ENCODE results near the gene CHRNA1. TPM values are rescaled to one million over a fixed set of nuclear protein-coding genes. Genes with fewer than 3 reads are reported as not detected.

Gene CHRNA1
- total RNA-seq, 4 donors from 2014 or later: 2.6 to 7.4 (median 3.0) TPM; not detected in 1

DNA sequence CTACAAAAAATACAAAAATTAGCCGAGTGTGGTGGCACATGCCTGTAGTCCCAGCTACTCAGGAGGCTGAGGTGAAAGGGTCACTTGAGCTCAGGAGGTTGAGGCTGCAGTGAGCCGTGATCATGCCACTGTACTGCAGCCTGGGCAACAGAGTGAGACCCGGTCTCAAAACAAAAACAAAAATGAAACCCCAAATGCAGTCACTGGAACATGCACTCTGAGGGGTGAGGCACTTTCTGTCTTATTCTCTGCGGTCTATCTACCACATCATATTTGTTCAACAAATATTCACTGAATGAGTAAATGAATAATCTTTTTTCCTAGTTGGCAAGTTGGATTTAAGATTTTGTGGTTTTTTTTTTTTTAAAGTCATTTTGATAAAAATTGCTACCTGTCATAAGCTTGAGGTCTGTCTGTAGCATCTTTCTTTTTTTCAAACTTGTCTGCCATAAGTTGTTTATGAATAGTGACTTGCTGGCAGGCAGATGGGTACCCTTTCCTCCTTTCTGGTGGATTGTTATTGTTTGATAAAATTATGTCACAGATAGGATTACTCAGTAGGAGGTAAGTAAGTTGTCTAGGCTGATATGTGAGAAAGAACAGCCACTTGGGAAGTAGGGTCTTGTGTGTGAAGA, 11.8 kb downstream of the CHRNA1 start:
- Histone ChIP-seq H3K4me1 (no peaks in the 10 kb centered on the region), H3K27ac (no peak overlapping the region), H3K36me3 (no peaks in the 10 kb centered on the region), H3K4me3 (no peak overlapping the region), H3K27me3 (no peaks in the 10 kb centered on the region), H3K9me3 (no peaks in the 10 kb centered on the region)
- in situ Hi-C loops (cut with MboI; ENCODE audit: low pct_ligation_motif_present in 1 of 4, low pct_unique_long_range_greater_than_20kb in 1 of 4, low sequenced_read_pairs in 3 of 4): no loop called here
- intact Hi-C loops (cut with DNase I; ENCODE audit: low total_unique reads): no loop called here
- WGBS, 2 donors (ENCODE audit: low coverage in 1 of 2): 50 to 69% methylated on average over 3 to 4 of the region's 4 CpGs
- no peak for TF ChIP-seq EP300 (IDR thresholded peaks at IDR 0.05; ENCODE audit: low read depth)
- TF ChIP-seq POLR2A (IDR thresholded peaks at IDR 0.05): no peak
- TF ChIP-seq, protein P1, sequence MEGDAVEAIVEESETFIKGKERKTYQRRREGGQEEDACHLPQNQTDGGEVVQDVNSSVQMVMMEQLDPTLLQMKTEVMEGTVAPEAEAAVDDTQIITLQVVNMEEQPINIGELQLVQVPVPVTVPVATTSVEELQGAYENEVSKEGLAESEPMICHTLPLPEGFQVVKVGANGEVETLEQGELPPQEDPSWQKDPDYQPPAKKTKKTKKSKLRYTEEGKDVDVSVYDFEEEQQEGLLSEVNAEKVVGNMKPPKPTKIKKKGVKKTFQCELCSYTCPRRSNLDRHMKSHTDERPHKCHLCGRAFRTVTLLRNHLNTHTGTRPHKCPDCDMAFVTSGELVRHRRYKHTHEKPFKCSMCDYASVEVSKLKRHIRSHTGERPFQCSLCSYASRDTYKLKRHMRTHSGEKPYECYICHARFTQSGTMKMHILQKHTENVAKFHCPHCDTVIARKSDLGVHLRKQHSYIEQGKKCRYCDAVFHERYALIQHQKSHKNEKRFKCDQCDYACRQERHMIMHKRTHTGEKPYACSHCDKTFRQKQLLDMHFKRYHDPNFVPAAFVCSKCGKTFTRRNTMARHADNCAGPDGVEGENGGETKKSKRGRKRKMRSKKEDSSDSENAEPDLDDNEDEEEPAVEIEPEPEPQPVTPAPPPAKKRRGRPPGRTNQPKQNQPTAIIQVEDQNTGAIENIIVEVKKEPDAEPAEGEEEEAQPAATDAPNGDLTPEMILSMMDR (IDR thresholded peaks at IDR 0.05): no peak
- no peak for TF ChIP-seq POLR2AphosphoS5 (IDR thresholded peaks at IDR 0.05)
- DNase-seq: no peak

DNA sequence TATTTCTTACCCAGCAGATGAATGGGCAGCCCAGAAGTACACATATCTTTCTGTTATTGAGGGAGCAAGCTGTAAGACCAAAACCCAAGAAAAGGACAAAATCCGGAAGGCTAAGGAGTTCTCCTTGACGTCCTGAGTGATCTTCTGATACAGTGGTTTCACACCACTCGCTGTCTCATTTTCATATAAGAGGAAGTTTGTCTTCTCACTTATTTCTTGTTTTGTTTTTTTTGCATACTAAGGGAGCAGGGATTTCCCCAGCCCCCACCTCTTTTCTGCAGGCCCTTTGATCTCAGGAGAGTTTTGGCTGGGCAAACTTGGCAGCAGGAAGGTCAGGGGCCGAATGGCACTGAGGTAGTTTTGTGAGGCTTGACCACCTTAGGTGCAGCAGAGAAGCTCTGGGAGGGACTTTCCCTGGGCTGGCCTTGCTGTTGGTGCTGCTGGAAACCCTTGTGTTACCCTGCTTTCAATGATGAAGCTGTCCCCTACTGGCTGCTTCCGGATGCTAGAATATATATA, 13.3 kb downstream of the CHRNA1 start:
- Histone ChIP-seq H3K27ac (no peak overlapping the region), H3K36me3 (no peaks in the 10 kb centered on the region), H3K9me3 (no peaks in the 10 kb centered on the region), H3K4me3 (no peak overlapping the region), H3K4me1 (no peaks in the 10 kb centered on the region), H3K27me3 (no peaks in the 10 kb centered on the region)
- DNase-seq: no peak
- intact Hi-C loops (cut with DNase I; ENCODE audit: low total_unique reads): no loop called here
- no peak for TF ChIP-seq POLR2AphosphoS5 (IDR thresholded peaks at IDR 0.05)
- TF ChIP-seq, protein P1 (IDR thresholded peaks at IDR 0.05): no peak
- no peak for TF ChIP-seq EP300 (IDR thresholded peaks at IDR 0.05; ENCODE audit: low read depth)
- no peak for TF ChIP-seq POLR2A (IDR thresholded peaks at IDR 0.05)
- in situ Hi-C loops (cut with MboI; ENCODE audit: low pct_ligation_motif_present in 1 of 4, low pct_unique_long_range_greater_than_20kb in 1 of 4, low sequenced_read_pairs in 3 of 4): no loop called here
- 46 to 64% methylated on average over 2 to 5 of the region's 5 CpGs for WGBS, 2 donors (ENCODE audit: low coverage in 1 of 2)

DNA sequence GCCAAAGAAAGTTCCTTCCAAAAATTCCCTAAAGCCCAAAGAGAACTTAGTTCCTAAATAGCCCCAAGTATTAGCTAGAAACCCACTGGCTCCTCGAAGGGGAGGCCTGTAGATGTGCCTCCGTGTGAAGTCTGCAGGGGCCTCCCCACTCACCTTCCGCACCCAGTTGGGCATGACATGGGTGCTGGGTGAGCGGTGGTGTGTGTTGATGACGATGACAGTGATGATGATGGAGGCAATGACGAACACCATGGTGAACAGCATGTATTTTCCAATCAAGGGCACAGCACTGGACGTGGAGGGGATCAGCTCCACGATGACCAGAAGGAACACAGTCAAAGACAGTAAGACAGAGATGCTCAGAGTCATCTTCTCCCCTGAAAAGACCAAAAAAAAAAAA, 14.5 kb downstream of the CHRNA1 start:
- no peak overlapping the region for H3K27ac ChIP-seq
- no peaks in the 10 kb centered on the region for H3K9me3 ChIP-seq
- 75 to 100% methylated on average over 2 to 8 of the region's 8 CpGs for WGBS, 2 donors (ENCODE audit: low coverage in 1 of 2)
- intact Hi-C loops (cut with DNase I; ENCODE audit: low total_unique reads) (no loop called here), in situ Hi-C loops (cut with MboI; ENCODE audit: low pct_ligation_motif_present in 1 of 4, low pct_unique_long_range_greater_than_20kb in 1 of 4, low sequenced_read_pairs in 3 of 4) (no loop called here)
- H3K36me3 ChIP-seq: no peaks in the 10 kb centered on the region
- H3K4me3 ChIP-seq: no peak overlapping the region
- no peak for DNase-seq
- H3K27me3 ChIP-seq: no peaks in the 10 kb centered on the region
- H3K4me1 ChIP-seq: no peaks in the 10 kb centered on the region
- TF ChIP-seq POLR2A (IDR thresholded peaks at IDR 0.05) (no peak), EP300 (IDR thresholded peaks at IDR 0.05; ENCODE audit: low read depth) (no peak)

DNA sequence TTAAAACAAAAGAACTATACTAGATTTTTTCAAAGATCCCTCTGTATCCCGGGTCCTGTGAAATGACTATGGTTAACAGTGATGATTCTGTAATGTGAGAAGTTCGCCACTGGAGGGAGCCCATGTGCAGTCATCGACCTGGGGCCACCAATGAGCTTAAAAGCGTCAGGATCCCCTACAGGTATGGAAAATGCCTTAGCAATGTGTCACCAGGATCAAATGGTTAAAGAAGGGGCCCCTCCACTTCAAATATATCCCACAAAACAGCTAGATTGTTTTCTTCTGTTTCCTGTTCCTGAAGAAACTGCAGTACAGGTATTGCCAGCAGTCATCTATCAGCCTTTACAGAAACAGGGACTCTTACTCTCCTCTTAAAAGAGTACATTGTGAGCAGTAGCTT, 15.3 kb downstream of the CHRNA1 start:
- in situ Hi-C loops (cut with MboI; ENCODE audit: low pct_ligation_motif_present in 1 of 4, low pct_unique_long_range_greater_than_20kb in 1 of 4, low sequenced_read_pairs in 3 of 4): no loop called here
- Histone ChIP-seq H3K4me3 (no peak overlapping the region), H3K4me1 (no peaks in the 10 kb centered on the region), H3K9me3 (no peaks in the 10 kb centered on the region), H3K36me3 (no peaks in the 10 kb centered on the region), H3K27ac (no peak overlapping the region), H3K27me3 (no peaks in the 10 kb centered on the region)
- TF ChIP-seq EP300 (IDR thresholded peaks at IDR 0.05; ENCODE audit: low read depth): no peak
- TF ChIP-seq, protein P1 (IDR thresholded peaks at IDR 0.05): peak; percentile 60 to 81 (median 76)
- DNase-seq: peak; percentile 74
- intact Hi-C loops (cut with DNase I; ENCODE audit: low total_unique reads): no loop called here
- 0% methylated on average over 3 to 4 of the region's 4 CpGs for WGBS, 2 donors (ENCODE audit: low coverage in 1 of 2)

DNA sequence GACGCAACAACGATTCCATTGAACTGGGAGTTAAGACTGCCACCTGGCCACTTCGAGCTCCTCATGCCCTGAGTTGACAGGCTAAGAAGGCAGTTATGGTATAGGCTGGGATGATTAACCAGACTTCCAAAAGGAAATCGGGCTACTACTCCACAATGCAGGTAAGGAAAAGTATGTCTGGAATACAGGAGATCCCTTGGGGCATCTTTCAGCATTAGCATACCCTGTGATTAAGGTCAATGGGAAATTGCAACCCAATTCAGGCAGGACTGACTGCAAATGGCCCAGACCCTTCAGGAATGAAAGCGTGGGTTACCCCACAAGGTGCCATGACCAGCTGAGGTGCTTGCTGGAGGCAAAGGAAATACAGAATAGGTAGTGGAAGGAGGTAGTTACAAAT, 19.1 kb downstream of the CHRNA1 start:
- Histone ChIP-seq H3K9me3 (no peaks in the 10 kb centered on the region), H3K27me3 (no peaks in the 10 kb centered on the region), H3K4me1 (no peaks in the 10 kb centered on the region), H3K36me3 (no peaks in the 10 kb centered on the region), H3K4me3 (no peak overlapping the region), H3K27ac (no peak overlapping the region)
- intact Hi-C loops (cut with DNase I; ENCODE audit: low total_unique reads): no loop called here
- WGBS, 2 donors (ENCODE audit: low coverage in 1 of 2): 93 to 100% methylated on average over 2 to 5 of the region's 5 CpGs
- DNase-seq: no peak
- TF ChIP-seq POLR2A (IDR thresholded peaks at IDR 0.05) (no peak), EP300 (IDR thresholded peaks at IDR 0.05; ENCODE audit: low read depth) (no peak), POLR2AphosphoS5 (IDR thresholded peaks at IDR 0.05) (no peak)
- TF ChIP-seq, protein P1 (IDR thresholded peaks at IDR 0.05): no peak
- in situ Hi-C loops (cut with MboI; ENCODE audit: low pct_ligation_motif_present in 1 of 4, low pct_unique_long_range_greater_than_20kb in 1 of 4, low sequenced_read_pairs in 3 of 4): no loop called here
